WTC11 (cell line): ENCODE measurements around the gene OFD1. TPM values are rescaled to one million over a fixed set of nuclear protein-coding genes. Genes with fewer than 3 reads are reported as not detected.

Experiments
- ATAC-seq: fragments of 200-7000 bp; cut with Tn5 transposase; 2 replicates; pipeline ENCODE4 v1.10.0; 2021; ENCODE audit warnings: mild to moderate bottlenecking, moderate library complexity
- CTCF ChIA-PET: fragments of 300-600 bp; sonication (Branson Sonifier 250); formaldehyde crosslinking; loops from one replicate; lab custom pipeline; 2021; ENCODE audit warnings: antibody characterized with exemption; lab: Charles Lee
- POLR2A ChIA-PET: fragments of 350-600 bp; sonication (Branson Sonifier 250); formaldehyde crosslinking; loops from one replicate; lab custom pipeline; 2021; ENCODE audit warnings: antibody characterized with exemption; lab: Charles Lee
- DNase-seq: peaks from one replicate; pipeline ENCODE4 v3.0.0; 2021; ENCODE audit warnings: low spot score
- H3K27ac Mint-ChIP-seq: 2 replicates; pipeline ENCODE4 v1.8.0; 2021; ENCODE audit warnings: mixed read lengths
- H3K27me3 Mint-ChIP-seq: 2 replicates; pipeline ENCODE4 v1.8.0; 2021; ENCODE audit warnings: low read depth, mild to moderate bottlenecking, moderate library complexity, mixed read lengths
- H3K36me3 Mint-ChIP-seq: 2 replicates; pipeline ENCODE4 v1.8.0; 2021; ENCODE audit warnings: mixed read lengths
- H3K4me1 Mint-ChIP-seq: 2 replicates; pipeline ENCODE4 v1.8.0; 2022; ENCODE audit warnings: mixed read lengths
- H3K4me3 Mint-ChIP-seq: 2 replicates; pipeline ENCODE4 v1.8.0; 2021; ENCODE audit warnings: mild to moderate bottlenecking, moderate library complexity, mixed read lengths
- H3K9me3 Mint-ChIP-seq: 2 replicates; pipeline ENCODE4 v1.8.0; 2021; ENCODE audit warnings: mixed read lengths
- ATF1 ChIP-seq: sonication (generic); formaldehyde crosslinking; IDR thresholded peaks from 2 replicates; pipeline ENCODE4 v1.8.1; 2023; ENCODE audit warnings: mild to moderate bottlenecking, moderate library complexity, missing genetic modification reagents
- ATF3 ChIP-seq: sonication (generic); formaldehyde crosslinking; conservative IDR thresholded peaks from 2 replicates; pipeline ENCODE4 v1.8.1; 2022; ENCODE audit warnings: mild to moderate bottlenecking, missing genetic modification reagents
- CDX4 ChIP-seq: fragments of 250-450 bp; sonication (Bioruptor Pico); IDR thresholded peaks from 2 replicates; pipeline ENCODE4 v1.9.0; 2021; ENCODE audit warnings: moderate library complexity, mild to moderate bottlenecking, inconsistent platforms, borderline replicate concordance
- CTCF ChIP-seq: fragments of 200-600 bp; IDR thresholded peaks from 2 replicates; pipeline ENCODE4 v1.8.0; 2022; ENCODE audit warnings: antibody characterized with exemption
- ETV6 ChIP-seq: sonication (generic); formaldehyde crosslinking; IDR thresholded peaks from 2 replicates; pipeline ENCODE4 v1.8.1; 2022; ENCODE audit warnings: mild to moderate bottlenecking, missing genetic modification reagents
- FOXP1 ChIP-seq: sonication (generic); formaldehyde crosslinking; IDR thresholded peaks from 2 replicates; pipeline ENCODE4 v1.8.0; 2022; ENCODE audit warnings: missing genetic modification reagents, mild to moderate bottlenecking, moderate library complexity, borderline replicate concordance
- GTF2I ChIP-seq: fragments of 250-450 bp; sonication (Bioruptor Pico); conservative IDR thresholded peaks from 2 replicates; pipeline ENCODE4 v1.4.0; 2021; ENCODE audit warnings: mild to moderate bottlenecking
- HMGA2 ChIP-seq: fragments of 250-450 bp; sonication (Bioruptor Pico); IDR thresholded peaks from 2 replicates; pipeline ENCODE4 v1.4.0; 2021; ENCODE audit warnings: mild to moderate bottlenecking, moderate library complexity
- HMGXB4 ChIP-seq: sonication (generic); formaldehyde crosslinking; IDR thresholded peaks from 2 replicates; pipeline ENCODE4 v1.8.1; 2023; ENCODE audit warnings: mild to moderate bottlenecking, moderate library complexity, missing genetic modification reagents
- NR2C2 ChIP-seq: sonication (generic); formaldehyde crosslinking; IDR thresholded peaks from 2 replicates; pipeline ENCODE4 v1.8.0; 2022; ENCODE audit warnings: mild to moderate bottlenecking, missing genetic modification reagents
- SMAD3 ChIP-seq: sonication (generic); formaldehyde crosslinking; IDR thresholded peaks from 2 replicates; pipeline ENCODE4 v1.8.0; 2022; ENCODE audit warnings: missing genetic modification reagents, mild to moderate bottlenecking, borderline replicate concordance
- SMAD4 ChIP-seq: sonication (generic); formaldehyde crosslinking; IDR thresholded peaks from 2 replicates; pipeline ENCODE4 v1.8.0; 2022; ENCODE audit warnings: mild to moderate bottlenecking, missing genetic modification reagents
- TCF7 ChIP-seq: sonication (generic); formaldehyde crosslinking; IDR thresholded peaks from 2 replicates; pipeline ENCODE4 v1.8.0; 2022; ENCODE audit warnings: mild to moderate bottlenecking, low read depth, missing genetic modification reagents, moderate library complexity
- ZNF121 ChIP-seq: sonication (generic); formaldehyde crosslinking; IDR thresholded peaks from 2 replicates; pipeline ENCODE4 v1.8.0; 2023; ENCODE audit warnings: missing genetic modification reagents
- ZNF138 ChIP-seq: sonication (generic); formaldehyde crosslinking; conservative IDR thresholded peaks from 2 replicates; pipeline ENCODE4 v1.8.1; 2022; ENCODE audit warnings: mild to moderate bottlenecking, moderate library complexity, missing genetic modification reagents
- ZNF219 ChIP-seq: sonication (generic); formaldehyde crosslinking; IDR thresholded peaks from 2 replicates; pipeline ENCODE4 v1.8.0; 2023; ENCODE audit warnings: missing genetic modification reagents, mild to moderate bottlenecking, borderline replicate concordance
- ZNF232 ChIP-seq: sonication (generic); formaldehyde crosslinking; IDR thresholded peaks from 2 replicates; pipeline ENCODE4 v1.8.0; 2022; ENCODE audit warnings: mild to moderate bottlenecking, missing genetic modification reagents
- ZNF317 ChIP-seq: sonication (generic); formaldehyde crosslinking; IDR thresholded peaks from 2 replicates; pipeline ENCODE4 v1.8.1; 2023; ENCODE audit warnings: low read depth, mild to moderate bottlenecking, moderate library complexity, missing genetic modification reagents, borderline replicate concordance
- total RNA-seq: library from RNA; stranded (reverse); gene quantifications from 3 replicates; pipeline ENCODE4 v1.2.3, GENCODE V29; 2021
- TF ChIP-seq, protein P1 (sequence below): sonication (generic); formaldehyde crosslinking; IDR thresholded peaks from 2 replicates; pipeline ENCODE4 v1.8.0; 2022; ENCODE audit warnings: mild to moderate bottlenecking, missing genetic modification reagents
- TF ChIP-seq, protein P2 (sequence below): sonication (generic); formaldehyde crosslinking; conservative IDR thresholded peaks from 2 replicates; pipeline ENCODE4 v1.8.1; 2023; ENCODE audit warnings: mild to moderate bottlenecking, low read depth, missing genetic modification reagents, moderate library complexity
- TF ChIP-seq, protein P3 (sequence below): sonication (generic); formaldehyde crosslinking; IDR thresholded peaks from 2 replicates; pipeline ENCODE4 v1.8.1; 2022; ENCODE audit warnings: missing genetic modification reagents, borderline replicate concordance

Gene OFD1
- total RNA-seq, 1 experiment from 2014 or later, result 23.4 TPM

DNA sequence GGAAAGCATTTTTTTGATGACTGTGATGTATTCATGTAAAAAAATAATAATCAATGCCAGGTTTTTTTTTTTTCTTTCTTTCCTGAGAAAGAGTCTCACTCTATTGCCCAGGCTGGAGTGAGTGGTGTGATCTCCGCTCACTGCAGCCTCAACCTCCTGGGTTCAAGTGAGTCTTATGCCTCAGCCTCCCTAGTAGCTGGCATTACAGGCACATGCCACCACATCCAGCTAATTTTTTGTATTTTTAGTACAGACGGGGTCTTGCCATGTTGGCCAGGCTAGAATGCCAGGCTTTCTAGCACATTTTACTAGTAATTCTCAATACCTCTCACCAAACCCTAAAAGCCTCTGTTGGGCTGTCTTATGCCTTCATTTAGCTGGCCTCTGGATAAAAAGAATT, 56.6 kb downstream of the OFD1 start:
- CTCF ChIA-PET, result no interaction called here
- POLR2A ChIA-PET, result no interaction called here
- Mint-ChIP-seq H3K4me1 (peaks cover 31% of the 10 kb centered on the region), H3K27me3 (no peaks in the 10 kb centered on the region), H3K27ac (no peak overlapping the region), H3K36me3 (no peaks in the 10 kb centered on the region), H3K4me3 (no peak overlapping the region), H3K9me3 (no peaks in the 10 kb centered on the region)
- DNase-seq, result no peak
- TF ChIP-seq HMGA2 (no peak), ATF1 (no peak), ZNF121 (CRISPR knock-in tag) (peak; percentile 62; the same call in 1 of the 2 replicates), GTF2I (CRISPR knock-in tag) (no peak), FOXP1 (CRISPR knock-in tag) (no peak)
- no peak for ATAC-seq

DNA sequence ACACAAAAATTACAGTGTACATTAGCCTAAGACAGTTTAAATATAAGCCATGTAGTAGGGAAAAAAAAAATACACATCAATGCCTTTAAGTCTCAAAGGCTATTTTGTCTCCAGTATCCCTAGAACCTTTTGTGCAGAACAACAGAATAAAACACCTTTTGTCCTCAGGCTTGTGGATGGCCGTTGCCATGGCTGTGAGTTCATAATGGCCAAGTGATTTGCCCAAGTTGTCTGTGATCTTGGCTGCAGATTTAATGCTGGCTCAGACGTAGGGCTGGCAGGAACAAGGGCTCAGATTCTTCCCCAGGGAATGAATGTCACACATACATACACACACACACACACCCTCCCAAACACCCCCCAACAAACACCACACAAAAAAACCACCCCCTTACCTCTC, 57.0 kb downstream of the OFD1 start:
- CTCF ChIA-PET, result no interaction called here
- Mint-ChIP-seq H3K27me3 (no peaks in the 10 kb centered on the region), H3K36me3 (no peaks in the 10 kb centered on the region), H3K4me1 (peaks cover 29% of the 10 kb centered on the region), H3K27ac (no peak overlapping the region), H3K9me3 (no peaks in the 10 kb centered on the region), H3K4me3 (no peak overlapping the region)
- DNase-seq, result no peak
- POLR2A ChIA-PET, result no interaction called here
- TF ChIP-seq ZNF138 (CRISPR knock-in tag) (no peak), ZNF121 (CRISPR knock-in tag) (no peak), ETV6 (CRISPR knock-in tag) (no peak), CTCF (no peak), CDX4 (no peak), NR2C2 (CRISPR knock-in tag) (no peak)
- no peak for ATAC-seq

- H3K4me3 Mint-ChIP-seq, result no peak overlapping the region
- TF ChIP-seq SMAD4 (CRISPR knock-in tag), result no peak
- no peak for TF ChIP-seq ZNF232 (CRISPR knock-in tag)
- no peak for TF ChIP-seq ATF3 (CRISPR knock-in tag)
- TF ChIP-seq ZNF138 (CRISPR knock-in tag), result no peak
- TF ChIP-seq, protein P1, sequence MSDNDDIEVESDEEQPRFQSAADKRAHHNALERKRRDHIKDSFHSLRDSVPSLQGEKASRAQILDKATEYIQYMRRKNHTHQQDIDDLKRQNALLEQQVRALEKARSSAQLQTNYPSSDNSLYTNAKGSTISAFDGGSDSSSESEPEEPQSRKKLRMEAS (CRISPR knock-in tag), result no peak
- no peak for TF ChIP-seq HMGXB4 (CRISPR knock-in tag)
- TF ChIP-seq ZNF219, result no peak
- TF ChIP-seq, protein P2, sequence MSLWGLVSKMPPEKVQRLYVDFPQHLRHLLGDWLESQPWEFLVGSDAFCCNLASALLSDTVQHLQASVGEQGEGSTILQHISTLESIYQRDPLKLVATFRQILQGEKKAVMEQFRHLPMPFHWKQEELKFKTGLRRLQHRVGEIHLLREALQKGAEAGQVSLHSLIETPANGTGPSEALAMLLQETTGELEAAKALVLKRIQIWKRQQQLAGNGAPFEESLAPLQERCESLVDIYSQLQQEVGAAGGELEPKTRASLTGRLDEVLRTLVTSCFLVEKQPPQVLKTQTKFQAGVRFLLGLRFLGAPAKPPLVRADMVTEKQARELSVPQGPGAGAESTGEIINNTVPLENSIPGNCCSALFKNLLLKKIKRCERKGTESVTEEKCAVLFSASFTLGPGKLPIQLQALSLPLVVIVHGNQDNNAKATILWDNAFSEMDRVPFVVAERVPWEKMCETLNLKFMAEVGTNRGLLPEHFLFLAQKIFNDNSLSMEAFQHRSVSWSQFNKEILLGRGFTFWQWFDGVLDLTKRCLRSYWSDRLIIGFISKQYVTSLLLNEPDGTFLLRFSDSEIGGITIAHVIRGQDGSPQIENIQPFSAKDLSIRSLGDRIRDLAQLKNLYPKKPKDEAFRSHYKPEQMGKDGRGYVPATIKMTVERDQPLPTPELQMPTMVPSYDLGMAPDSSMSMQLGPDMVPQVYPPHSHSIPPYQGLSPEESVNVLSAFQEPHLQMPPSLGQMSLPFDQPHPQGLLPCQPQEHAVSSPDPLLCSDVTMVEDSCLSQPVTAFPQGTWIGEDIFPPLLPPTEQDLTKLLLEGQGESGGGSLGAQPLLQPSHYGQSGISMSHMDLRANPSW (CRISPR knock-in tag), result no peak
- no peak for TF ChIP-seq ZNF317 (CRISPR knock-in tag)
- TF ChIP-seq, protein P3, sequence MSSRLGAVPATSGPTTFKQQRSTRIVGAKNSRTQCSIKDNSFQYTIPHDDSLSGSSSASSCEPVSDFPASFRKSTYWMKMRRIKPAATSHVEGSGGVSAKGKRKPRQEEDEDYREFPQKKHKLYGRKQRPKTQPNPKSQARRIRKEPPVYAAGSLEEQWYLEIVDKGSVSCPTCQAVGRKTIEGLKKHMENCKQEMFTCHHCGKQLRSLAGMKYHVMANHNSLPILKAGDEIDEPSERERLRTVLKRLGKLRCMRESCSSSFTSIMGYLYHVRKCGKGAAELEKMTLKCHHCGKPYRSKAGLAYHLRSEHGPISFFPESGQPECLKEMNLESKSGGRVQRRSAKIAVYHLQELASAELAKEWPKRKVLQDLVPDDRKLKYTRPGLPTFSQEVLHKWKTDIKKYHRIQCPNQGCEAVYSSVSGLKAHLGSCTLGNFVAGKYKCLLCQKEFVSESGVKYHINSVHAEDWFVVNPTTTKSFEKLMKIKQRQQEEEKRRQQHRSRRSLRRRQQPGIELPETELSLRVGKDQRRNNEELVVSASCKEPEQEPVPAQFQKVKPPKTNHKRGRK (CRISPR knock-in tag), result no peak
- TF ChIP-seq SMAD3 (CRISPR knock-in tag), result no peak
- no peak for TF ChIP-seq CTCF
- TF ChIP-seq TCF7 (CRISPR knock-in tag), result no peak
- TF ChIP-seq GTF2I (CRISPR knock-in tag), result no peak
Measured at GRCh38 chrX:13793897-13794296, 59.3 kb downstream of the OFD1 start.

More at GRCh38 chrX:13793897-13794296, 59.3 kb downstream of the OFD1 start:
- Mint-ChIP-seq H3K9me3 (no peaks in the 10 kb centered on the region), H3K27ac (peak overlapping the region; percentile 72), H3K27me3 (no peaks in the 10 kb centered on the region), H3K36me3 (peaks cover 2% of the 10 kb centered on the region; the same call in 1 of the 2 replicates), H3K4me1 (peaks cover 36% of the 10 kb centered on the region)
- ChIA-PET POLR2A (interaction anchor here (0.6 kb wide), 1 partner anchor 24 kb away, joined by 3 read pairs; no protein-coding TSS in a partner anchor), CTCF (no interaction called here)
- no peak for DNase-seq
- ATAC-seq, result no peak
